Measurements from ENCODE around the gene NOC2L.

Gene NOC2L

DNA sequence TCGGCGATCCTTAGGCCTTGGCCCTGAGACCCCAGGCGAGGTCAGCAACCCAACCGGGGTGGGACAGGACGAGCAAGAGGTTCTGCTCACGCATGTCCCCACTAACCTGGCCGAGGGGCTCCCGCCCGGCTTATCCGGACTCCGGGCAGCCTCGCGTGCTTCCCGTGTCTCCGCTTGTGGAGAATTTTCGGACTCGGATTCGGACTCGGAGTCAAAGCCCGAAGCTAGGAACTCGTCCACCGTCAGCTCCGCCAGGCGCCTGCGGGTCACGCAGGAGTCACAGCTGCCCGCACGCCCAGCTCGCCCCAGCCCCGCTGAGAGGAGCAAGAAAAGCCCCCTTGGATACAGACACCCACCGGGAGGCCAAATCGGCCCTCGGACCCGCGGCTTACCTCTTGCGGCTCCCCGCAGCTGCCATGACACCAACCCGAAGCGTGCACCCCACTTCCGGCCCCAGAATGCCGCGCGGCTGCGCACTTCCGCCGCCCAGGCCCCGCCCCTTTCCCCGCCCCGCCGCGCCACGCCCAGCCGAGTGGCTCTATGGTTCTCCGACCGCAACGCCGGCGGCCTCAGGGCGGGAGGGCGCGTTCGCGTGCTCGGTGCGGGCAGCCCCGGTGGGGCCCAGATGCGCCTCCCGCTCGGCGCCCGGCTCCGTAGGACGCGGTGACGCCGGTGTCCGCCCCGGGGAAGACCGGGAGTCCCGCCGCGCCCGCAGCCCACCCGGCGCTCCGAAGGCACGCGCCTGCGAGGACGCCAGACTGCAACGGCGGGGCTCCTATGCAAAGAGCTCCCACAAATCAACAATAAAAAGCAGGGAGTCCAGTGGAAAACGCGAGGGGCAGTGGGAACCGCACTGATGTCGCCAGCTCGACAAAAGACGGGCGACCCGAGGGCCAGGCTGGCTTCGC, at the start of gene NOC2L:
Gene NOC2L (minus strand): TSS at position 434 of the 908 bp plus-strand sequence. CDS start 16 bp downstream, at position 418.
- DNase-seq, result peak; percentile 54 to 96 (median 88)

DNA sequence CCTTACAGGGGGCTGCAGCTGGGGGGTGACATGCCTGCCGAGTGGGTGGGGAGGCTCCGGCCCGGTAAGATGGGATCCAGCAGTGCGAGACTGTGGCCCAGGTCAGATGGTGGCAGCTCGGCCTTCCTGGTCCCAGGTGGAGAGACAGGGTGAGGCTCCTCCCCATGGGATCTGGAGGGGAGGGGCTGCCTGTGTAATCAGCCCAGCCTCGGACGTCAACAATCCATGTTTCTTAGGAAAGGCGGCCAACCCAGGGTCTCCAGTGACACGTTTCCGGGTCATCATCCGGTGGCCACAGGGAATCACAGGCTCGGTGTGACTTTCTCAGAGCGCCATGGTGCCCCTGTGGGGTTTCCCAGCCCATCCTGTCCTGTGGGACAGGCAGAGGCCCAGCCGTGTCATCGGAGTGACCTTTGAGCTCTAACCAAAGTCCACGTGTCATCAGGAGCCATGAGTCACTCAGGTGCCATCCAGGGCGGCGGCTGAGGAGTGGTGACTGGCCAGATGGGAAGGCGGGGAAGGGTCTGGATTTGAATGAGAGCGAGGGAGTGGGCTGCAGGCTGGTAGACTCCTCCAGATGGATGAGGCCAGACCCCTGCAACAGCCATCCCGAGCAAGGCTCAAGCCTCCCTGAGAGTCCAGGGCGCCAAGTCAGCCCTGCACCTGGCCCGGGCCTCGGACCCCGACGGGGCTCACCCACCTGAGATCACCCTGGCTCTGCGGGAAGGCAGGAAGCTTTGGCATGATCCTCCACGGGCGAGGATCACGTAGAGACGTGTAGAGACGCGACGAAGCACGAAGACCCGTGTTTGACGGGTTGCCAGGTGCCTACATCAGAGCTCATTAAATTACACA, 47.5 kb upstream of the NOC2L start:
- DNase-seq, result no peak

DNA sequence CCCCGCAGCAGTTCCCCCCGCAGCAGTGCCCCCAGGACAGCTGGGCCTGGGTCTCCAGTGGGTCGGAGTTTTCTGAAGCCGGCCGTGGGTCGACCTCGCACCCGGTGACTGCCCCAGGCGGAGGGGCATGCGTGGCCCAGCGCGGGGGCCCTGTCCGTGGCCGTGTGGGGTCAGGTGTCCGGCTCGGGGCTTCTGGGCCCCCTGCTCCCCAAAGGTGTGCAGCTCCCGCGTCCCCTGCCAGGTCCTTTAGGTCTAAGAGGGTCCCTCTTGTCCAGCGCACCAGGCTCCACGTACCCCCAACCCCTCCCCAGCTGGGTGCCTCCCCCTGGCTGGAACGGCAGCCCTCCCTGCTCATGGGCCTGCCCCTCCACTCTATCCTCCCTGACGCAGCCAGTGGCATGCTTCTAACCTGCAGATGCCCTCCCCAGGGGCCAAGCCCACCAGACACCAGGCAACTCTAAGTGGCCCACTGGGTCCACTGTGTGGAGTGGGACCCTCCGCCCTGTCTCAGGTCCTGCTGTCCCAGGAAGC, 46.8 kb upstream of the NOC2L start:
- DNase-seq, result no peak

DNA sequence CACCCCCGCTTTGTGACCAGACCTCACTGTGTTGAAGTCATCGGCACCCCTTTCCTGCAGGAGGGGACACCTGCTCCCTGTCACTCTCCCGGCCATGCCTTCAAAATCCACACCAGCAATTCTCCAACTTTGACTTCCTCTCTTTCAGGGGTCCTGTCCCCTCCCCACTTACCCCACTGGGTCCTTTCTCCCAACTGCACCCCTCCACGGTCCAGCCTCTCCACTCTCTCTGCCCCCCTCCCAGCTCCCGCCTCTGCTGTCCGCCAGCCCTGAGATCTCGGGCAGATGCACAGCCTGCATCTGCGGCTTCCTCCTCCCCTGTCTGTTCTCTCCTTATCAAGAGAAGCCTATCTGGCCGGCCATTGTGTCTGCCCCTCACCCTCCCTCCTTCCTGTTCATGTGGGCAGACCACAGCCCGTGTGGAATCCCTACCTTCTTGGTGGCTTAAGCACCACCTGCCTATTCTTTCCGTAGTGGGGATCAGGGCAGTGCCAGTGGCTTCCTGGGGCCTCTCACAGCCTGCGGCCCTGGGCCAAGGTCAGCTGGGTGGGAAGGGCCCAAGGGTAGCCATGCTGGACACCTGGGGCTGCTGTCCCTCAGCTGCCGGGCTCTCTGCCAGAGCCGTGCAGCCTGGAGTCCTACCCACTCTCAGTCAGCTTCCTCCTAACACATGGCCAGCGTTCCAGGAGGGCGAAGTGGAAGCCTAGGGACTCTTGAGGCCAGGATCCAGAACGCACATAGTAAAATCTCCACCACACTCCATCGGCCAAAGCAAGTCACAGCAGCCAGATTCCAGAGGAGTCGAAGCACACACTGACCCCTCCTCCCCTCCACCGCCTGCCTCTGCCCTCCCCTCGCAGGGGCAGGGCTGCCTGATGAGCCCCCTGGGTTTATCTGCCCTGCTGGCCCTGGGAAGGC, 46.0 kb upstream of the NOC2L start:
- DNase-seq, result no peak

DNA sequence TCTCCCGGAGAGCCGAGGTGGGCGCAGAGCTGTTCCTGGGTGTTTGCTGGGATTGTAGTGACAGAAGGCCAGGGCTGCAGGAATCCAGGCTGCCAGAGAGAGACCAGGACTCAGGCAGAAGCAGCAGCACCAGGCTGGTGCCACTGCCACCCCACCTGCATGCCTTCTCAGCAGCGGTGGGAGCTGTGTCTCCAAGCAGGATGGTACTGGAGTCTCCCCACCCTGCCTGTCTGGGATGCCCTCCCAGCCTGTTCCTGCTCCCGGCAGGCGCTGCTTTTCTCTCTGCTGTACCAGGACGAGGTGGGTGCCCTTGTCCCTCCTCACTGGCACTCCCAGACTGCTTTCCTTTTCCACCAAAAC, 45.3 kb upstream of the NOC2L start:
- DNase-seq, result no peak

DNA sequence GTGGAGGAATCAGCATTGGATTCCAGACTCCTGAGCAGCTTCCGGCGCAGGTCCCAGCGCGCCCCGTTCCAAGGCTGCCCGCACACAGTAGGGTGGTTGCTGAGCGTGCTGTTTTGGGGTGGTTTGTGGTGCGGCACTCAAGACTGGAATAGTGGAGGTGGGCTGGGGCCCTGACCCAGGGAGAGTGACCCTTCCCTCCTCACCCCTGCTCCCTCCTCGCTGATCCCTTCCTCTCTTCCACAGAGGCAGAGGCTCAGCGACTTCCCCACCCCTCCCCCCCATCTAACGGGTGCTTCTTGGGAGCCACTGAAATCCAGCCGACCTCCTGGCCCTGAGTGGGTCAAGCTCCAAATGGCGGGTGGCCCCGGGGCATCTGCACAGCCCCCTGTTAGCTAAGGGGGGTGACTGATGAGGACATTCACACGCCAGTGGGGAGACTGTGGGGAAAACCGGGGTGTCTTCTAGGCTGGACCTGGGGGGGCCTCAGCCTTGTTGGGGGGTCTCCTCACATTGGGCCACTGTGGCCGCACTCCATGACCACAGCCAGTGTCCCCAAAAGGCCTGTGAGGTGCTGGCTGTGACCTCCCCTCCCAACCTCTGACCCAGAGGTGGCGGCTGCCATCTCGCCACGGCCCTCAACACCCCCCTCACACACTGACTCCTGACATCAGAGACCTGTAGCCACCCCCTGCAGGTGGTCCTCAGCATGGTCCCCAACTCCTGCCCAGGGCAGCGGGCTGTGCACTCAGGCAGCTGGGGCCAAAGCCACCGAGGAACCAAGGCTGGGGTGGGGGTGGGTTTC, 44.8 kb upstream of the NOC2L start:
- no peak for DNase-seq

DNA sequence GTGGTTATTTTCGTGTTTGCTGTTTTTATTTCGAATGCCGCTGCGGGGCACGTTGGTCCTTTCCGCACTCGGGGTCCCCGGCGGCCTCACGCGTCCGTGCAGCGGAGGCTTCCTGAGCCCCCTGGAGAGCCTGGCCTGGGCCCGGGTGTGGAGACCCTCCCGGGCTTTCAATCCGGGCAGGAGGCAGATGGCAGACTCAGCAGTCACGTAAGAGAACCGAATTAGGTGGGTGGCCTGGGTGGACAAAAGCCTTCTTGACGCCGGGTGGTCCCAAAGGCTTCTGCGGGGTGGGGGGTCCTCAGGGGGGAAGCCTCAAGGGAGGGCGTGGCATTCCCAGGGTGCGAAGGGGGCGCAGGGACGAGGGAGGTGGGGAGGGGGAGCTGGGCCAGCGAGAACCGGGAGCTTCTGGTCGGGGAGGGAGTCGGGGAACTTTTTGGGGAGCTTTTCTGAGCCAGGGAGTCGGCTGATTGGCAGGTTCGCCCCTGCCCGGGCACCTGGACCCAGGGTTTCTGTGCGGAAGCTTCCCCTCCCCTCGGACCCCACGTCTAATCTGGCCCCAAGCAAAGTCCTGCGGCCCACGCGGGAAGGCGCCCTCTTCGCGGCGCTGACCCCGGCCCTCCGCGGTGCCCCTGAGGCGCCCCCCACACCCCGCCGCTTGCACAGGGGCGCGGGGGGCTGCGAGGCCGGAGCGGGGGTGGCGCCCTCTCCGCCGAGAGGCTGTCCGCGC, 42.2 kb upstream of the NOC2L start:
- DNase-seq, result no peak

DNA sequence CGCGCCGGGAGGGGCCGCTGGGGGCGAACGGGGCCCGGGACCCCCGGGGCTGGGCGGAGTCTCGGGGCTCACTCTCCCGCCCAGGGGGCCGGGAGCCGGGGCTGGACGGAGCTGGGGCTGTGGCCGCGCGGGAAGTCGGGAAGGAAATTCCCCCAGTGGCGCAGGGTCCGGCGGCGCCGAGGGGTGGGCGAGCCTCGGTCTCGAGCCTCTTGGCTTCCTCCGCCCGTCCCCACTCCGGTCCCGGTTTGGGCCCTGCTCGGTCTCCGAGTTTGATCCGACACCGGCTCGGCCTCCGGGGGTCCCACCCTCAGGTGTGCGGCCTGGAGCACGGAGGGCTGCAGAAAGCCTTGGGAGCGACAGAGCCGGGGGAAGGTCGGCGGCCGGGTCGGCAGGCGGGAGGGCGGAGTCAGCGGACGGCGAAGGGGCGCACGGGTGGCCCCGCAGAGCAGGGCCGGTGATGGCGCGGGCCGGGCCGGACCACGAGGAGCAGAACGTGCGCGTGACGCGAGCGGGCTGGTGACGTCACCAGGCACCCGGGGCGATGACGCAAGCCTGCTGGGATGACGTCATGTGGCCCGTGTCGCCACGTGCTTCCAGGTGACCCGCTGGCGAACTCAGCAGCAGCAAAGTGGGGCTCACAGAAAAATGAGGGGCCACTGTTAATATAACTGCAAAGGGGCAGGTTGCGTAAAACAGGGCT, 41.5 kb upstream of the NOC2L start:
- DNase-seq, result peak in 37 of 51 donors; percentile 25 to 88 (median 69)

DNA sequence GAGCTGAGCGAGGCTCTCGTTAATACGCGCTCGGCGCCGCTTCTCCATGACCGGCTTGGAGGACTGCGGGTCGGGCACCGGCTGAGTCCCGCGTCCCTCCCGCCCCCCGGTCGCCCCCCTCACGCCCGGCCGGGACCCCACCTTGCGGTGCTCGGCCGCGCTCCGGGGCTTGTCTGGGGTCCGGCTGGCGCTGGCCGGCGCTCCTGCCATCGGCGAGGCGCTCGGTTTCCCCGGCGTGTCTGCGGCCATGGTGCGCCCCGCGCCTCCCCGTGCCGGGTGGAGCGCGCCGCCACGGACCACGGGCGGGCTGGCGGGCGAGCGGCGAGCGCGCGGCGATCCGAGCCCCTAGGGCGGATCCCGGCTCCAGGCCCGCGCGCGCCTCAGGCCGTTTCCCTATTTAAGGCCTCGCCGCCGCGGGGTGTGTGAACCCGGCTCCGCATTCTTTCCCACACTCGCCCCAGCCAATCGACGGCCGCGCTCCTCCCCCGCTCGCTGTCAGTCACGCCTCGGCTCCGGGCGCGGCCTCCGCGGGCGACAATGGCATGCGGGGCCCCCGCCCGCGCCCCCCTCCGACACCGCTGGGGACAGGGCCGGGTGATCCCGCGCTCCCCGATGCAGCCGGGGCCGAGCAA, 40.8 kb upstream of the NOC2L start, which contains the start of gene HES4:
Gene HES4 (minus strand): TSS at position 373 of the 632 bp plus-strand sequence. CDS start 124 bp downstream, at position 249.
- DNase-seq, result peak in 45 of 51 donors; percentile 26 to 87 (median 74)

DNA sequence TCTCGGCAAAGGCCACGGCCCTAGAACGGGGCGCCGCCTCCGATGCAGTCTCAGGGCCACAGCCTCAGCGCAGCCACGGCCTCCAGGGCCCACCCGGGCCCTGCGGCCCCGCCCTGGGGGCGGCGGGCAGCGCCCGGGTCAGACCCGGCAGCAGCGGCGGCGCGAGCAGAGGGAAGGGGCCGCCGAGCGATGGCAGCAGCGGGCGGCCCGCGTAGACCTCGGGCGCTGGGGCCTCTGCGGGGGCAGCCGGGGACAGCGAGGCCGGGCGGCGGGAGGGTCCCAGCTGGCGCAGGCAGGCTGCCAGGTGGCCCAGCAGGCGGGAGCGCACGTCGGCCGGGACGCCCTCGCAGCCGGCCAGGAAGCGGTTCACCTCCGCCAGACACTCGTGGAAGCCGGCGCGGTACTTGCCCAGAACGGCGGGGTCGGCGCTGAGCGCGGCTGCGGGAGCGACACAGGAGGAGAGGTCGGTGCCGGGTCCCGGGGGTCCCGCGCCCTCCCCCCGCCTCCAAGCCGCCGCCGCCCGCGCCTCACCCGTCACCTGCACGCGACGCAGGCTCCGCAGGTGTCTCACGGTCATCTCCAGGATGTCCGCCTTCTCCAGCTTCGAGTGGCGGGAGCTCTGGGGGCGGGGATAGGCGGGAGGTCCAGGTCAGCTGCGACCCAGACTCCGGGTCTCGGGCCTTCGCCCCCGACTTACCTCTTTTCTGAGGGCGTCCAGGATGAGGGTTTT, 40.1 kb upstream of the NOC2L start:
- DNase-seq, result peak in 3 of 51 donors; percentile 30 to 44 (median 35)

DNA sequence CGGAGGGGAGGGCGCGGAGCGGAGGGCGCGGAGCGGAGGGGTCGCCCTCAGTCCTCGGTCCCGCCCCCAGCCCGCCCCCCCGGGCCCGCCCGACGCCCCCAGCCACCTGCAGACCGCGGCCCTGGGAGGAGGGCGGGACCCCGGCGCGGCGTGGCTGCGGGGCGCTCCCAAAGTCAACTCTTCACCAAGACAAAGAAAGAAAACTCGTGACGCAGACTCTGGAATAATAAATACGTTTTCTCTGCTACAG, 39.6 kb upstream of the NOC2L start:
- no peak for DNase-seq

DNA sequence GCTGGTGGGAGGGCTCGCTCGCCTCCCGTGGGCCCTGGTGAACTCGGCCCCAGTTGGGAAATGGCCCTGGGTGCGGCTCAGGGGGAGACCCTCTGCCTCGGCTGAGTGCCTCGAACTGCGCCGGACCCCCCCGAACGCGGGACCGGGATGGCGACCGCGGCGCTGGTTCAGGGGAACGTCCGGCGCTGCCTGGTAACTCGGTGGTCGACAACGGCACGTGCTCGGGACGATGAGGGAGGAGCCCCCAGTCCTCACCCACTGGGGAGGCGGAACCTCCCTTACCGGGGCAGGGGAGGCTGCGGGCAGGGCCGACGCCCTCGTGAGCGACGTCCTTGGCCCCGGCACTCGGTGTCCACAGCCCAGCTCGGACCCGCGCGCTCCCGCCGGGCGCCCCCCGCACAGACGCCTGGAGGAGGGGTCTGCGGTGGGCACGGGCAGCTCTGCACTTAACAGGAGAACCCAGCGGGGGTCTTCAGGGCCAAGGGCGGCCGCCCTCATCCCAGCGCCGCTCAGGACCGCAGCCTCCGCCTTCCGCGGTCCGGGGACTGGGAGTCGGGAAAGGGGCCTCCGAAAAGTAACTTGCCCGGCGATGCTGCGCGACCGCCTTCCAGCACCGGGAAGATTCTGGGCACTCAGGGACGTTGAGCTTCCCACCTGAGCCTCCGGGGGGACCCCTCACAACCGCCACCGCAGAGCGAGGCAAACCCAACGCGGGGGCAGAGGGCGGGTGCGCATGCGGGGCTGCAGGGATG, 39.1 kb upstream of the NOC2L start:
- DNase-seq, result no peak

DNA sequence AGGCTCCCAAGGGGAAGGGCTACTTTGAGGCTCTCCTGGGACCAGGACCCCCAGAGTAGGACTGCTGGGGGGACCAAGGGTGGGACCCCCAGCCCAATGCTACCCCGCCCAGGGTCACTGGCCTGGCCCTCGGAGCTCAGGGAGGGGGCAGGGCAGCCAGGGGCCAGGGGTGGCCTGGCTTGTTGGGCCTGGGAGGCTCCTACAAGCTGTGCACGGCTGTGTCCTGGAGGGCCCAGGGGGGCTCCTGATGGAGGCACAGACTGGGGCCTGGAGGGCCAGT, 38.6 kb upstream of the NOC2L start:
- no peak for DNase-seq

DNA sequence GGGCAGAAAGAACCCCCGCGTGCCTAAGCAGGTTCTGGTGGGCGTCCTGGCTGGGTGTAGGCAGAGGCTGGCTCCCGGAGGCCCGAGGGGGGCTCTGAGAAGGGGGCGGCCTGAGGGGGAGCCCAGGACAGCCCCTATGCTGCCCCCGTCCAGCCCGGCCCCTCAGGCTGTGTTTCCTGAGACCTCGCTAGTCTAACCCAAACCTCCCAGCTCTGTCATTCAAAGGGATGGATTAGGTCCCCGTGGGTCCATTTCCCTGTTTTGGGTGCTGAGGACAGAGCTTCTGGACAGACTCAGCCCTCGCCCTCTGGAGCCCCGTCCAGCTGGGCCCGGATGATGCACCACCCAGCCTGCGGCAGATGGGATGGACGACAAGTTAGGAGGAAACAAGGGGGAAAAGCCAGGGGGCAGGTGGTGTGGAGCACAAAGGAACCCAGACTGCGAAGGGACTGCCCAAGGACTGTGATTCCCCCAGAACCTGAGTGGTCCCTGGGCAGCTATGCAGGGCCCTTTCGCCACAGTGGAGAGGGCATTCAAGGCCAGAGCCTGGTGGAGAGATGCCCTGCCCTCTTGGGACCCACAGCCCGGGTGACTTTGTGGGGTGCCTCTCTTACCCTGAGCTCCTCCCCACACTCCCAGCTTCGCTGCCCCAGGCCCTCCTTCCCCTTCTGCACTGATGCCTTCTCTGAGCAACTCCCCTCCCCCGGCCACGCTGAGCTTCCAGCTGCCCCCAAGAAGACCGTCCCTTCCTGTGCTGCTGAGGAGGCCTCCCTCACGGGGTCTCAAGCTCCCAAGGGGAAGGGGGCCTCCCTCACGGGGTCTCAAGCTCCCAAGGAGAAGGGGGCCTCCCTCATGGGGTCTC, 38.0 kb upstream of the NOC2L start:
- no peak for DNase-seq

DNA sequence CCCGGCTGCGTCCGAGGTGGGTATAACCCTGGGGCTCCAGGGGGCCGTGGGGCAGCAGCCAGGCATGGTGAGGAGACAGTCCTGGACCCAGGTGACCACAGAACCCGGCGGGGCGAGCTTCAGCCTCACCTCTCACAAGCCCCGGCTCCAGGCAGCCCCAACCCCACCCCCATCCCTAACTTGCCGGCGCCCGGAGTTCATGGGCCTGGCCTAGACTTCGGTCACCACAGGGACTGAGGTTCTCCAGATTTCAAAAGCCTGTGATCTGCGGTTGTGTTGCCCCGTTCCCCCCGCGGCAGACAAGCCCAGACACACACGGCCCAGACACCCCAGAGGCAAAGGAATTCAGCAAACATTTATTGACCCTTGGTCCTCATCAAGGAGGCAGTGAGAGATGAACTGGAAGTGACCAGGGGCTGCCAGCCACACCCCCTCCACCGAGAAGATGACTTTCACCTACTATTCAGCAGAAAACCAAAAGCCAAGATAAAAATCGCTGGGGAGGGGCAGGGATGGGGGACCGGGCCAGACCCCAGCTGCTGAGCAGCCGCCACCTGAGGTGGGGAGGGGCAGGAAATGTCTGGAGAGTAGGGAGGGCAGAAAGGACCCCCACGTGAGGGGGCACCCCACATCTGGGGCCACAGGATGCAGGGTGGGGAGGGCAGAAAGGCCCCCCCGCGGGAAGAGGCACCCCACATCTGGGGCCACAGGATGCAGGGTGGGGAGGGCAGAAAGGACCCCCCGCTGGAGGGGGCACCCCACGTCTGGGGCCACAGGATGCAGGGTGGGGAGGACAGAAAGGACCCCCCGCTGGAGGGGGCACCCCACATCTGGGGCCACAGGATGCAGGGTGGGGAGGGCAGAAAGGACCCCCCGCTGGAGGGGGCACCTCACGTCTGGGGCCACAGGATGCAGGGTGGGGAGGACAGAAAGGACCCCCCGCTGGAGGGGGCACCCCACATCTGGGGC, 36.9 kb upstream of the NOC2L start:
- DNase-seq, result no peak
